KOPT-K1 (cell line): ENCODE results near the gene PFKM.
"Not testable (repeated sequence)": the region's sequence is repeated elsewhere in the genome, so short reads cannot be mapped to it uniquely, and the experiment has no call there.

Experiments
- H3K27ac ChIP-seq: fragments of 200-600 bp; sonication (generic); 2 replicates; pipeline ENCODE4 v1.5.1; 2016; ENCODE audit warnings: antibody characterized with exemption, mild to moderate bottlenecking, low read depth, low read length; ENCODE audit not compliant: poor library complexity, severe bottlenecking
- H3K36me3 ChIP-seq: fragments of 200-600 bp; sonication (generic); 2 replicates; pipeline ENCODE4 v1.5.1; 2017; ENCODE audit warnings: antibody characterized with exemption, mild to moderate bottlenecking, low read length, moderate library complexity; ENCODE audit not compliant: insufficient read depth
- H3K9me3 ChIP-seq: fragments of 200-600 bp; sonication (generic); 2 replicates; pipeline ENCODE4 v1.5.1; 2017; ENCODE audit warnings: antibody characterized with exemption, low read length, mild to moderate bottlenecking; ENCODE audit not compliant: insufficient read depth, poor library complexity, severe bottlenecking

Gene PFKM

DNA sequence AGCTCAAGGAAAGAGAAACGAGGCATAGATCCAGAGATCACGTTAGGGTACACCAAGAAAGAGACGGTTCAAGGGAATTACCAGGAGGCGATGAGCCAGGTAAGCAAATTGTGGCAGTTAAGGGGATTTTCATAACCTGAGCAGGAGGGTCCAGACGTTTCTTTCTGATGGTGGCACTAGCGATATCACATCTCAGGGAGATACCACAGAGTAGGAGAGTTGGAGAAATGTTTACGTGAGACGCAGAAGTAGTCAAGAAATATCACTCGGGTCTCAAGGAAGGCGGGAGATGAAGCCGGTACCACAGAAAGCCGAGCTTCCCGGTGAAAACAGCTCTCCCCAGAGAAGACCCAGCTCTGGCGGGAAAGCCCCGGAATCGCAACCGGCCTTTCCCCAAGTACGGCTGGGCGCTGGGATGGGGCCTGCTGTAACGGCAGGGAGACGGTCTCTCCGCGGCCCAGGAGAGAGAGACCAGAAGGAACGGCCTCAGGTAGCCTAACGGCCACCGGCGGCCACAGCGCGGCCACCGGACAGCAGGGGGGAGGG lies 13.8 kb upstream of the PFKM start:
- Histone ChIP-seq H3K36me3 (peaks cover 6% of the 10 kb centered on the region), H3K9me3 (no peaks in the 10 kb centered on the region), H3K27ac (peak overlapping the region; percentile 92)

DNA sequence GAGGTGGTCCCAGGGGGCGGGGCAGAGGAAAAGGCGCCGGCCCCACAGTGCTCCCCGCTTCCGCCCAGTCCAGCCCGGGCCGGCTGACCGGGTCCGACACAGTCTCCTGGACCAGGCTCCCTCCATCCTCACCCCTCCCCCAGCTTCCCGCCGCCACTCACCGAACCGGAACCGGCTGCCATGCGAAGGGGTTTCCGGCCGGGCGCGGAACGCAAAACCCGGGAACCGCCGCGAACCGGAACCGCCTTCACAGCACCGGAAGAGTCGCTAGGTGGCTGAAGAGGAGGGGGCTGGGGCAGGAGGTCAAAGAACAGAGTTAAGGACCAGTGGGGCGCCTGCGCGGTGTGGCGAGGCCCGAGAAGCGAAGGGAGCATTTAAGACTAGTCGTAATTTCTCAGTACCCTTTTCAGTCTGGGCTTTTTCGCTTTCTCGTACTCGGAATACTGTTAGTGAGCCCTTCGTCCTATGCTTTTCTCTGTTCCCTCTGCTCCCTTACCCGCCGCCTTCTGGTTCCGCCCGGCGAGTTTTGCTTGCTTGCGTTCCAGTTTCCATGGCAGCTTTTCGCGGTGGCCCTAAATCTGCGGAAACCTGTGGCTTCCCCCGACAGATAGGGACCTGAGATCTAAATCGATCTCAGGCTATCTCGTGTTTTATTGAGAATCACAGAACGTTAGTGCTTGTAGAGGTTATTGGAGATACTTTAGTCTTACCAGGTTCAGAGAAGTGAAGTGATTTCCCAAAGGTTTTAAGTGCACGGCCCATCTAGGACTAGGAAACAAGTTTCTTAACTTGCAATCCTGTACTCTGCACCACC lies 13.1 kb upstream of the PFKM start, which contains the start of gene SENP1:
SENP1 (minus strand) TSS at position 213 of the 814 bp plus-strand sequence. CDS start 4,607 bp downstream, outside the sequence.
- H3K9me3 ChIP-seq: no peaks in the 10 kb centered on the region
- H3K36me3 ChIP-seq: no peaks in the 10 kb centered on the region
- peak within 1 kb of the TSS; percentile 92 for H3K27ac ChIP-seq

DNA sequence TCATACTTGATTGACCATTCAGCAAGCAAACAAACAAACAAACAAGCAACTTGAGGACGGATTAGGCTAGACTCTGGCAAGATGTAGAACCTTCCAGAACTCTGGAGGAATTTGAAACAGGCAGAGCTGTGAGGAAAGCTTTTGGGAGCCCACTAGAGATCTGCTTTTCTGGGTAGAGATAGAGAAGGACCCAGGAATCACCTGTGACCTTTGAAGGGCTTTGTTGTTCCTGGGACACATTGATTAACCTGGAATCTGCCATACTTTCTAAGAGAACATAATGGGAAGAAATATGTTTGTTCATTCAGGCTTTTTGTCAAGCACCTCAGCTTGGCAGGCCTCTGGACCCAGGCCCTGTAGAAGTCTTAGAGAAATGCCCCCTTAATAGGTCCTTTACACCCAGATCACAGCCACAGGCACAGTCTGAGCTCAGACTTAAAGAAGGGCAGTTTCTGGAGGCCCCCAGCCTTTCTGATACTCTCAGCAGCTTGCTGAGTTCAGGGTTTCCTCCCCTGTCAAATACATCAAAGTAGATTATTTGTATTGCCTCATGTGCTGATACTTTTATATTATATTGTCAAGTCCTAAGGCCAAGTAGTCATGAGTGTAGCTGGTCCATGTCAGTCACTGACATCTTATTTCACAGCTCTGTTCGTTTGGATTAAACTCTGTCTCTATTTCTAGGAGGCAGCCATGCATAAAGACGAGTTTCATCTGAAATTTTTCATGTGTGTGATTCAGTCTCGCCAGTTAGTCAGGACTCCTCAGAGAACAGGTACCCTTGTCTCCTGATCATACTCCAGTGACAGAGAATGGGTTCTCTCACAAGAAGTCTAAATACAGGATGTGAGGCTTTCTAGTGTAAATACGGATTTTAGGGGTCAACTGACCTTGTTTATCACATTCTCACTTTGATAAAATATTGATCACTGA lies 12.2 kb upstream of the PFKM start:
- Histone ChIP-seq H3K9me3 (no peaks in the 10 kb centered on the region), H3K36me3 (no peaks in the 10 kb centered on the region), H3K27ac (peak overlapping the region; percentile 92)

DNA sequence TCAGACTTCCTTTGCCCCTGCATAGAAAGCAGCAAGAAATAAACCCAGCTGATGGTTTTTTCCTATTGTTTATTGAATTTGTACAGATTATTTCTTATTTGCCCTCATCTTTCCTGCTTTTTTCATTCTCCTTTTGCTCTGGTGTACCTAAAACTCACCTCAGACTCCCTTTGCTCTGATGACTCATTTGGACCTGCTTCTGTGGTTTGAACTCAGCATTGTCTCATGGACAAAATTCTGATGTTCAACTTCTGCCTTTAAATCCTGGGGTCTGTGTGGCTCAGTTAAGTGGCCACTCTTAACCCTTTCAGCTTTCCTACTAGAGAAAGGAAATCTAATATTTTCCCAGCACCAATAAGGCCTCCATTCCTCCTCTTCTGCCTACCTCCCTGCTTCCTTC lies 9.7 kb upstream of the PFKM start:
- H3K9me3 ChIP-seq: no peaks in the 10 kb centered on the region
- H3K27ac ChIP-seq: no peak overlapping the region
- no peaks in the 10 kb centered on the region for H3K36me3 ChIP-seq

DNA sequence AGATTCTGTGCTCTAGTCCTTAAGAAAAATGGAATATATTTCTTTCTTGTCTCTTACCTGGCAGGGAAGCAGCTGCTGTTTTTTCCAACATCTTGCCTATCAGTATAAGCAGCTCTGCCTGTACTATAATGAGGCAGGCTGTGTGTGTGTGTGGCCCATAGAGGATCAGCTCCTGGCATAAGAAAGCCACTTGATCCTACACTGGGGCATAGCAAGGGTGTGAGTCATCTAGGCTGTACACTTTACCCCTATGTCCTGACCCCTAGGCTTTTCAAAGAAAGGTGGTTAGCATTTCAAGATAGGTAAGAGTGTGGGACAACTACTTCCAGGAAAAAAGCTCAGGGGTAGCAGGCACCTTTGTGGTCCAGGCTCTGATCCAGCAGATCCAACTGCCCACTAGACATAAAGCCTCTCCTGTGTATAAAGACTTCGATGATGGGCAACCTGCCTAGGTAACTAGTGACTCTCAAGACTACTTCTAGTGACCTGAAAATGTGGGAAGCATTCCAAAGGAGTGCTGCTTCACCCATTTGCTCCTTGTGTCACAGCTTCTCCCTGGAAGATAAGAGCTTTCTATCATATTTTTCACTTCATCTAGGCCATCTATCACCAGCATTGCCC lies 8.4 kb upstream of the PFKM start:
- no peak overlapping the region for H3K27ac ChIP-seq
- H3K9me3 ChIP-seq: no peaks in the 10 kb centered on the region
- H3K36me3 ChIP-seq: no peaks in the 10 kb centered on the region

DNA sequence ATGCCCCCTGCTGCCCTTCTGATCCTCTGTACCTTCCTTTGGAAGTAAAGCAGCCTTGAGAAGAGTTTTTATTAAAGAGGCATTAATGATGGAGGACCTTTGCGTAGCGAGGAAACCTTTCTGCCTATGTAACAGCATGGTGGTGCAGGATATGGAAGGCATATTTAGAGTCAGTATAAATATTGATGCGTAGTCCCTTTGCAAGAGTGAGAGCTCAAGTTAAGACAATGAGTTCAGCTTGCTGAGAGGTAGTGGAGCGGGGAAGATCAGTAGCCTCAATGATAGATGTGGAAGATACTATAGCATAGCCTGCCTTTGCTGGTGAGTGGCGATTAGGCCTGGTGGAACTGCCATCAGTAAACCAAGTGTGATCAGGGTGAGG lies 7.9 kb upstream of the PFKM start:
- not testable (repeated sequence) for H3K9me3 ChIP-seq, H3K36me3 ChIP-seq, H3K27ac ChIP-seq

DNA sequence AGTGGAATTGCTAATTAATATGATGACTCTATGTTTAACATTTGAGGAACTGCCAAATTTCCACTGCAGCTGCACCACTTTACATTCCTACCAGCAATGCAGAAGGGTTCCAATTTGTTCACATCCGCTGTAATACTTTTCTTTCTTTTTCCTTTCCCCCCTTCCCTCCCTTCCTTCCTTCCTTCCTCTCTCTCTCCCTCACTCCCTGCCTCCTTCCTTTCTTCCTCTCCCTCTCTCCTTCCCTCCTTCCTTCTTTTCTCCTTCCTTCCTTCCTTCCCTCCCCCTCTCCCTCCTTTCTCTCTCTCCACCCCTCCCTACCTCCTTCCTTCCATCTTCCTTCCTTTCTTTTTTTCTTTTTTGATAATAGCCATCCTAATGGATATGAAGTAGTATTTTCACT lies 3.2 kb upstream of the PFKM start:
- no peak overlapping the region for H3K27ac ChIP-seq
- H3K9me3 ChIP-seq: no peaks in the 10 kb centered on the region
- no peaks in the 10 kb centered on the region for H3K36me3 ChIP-seq

DNA sequence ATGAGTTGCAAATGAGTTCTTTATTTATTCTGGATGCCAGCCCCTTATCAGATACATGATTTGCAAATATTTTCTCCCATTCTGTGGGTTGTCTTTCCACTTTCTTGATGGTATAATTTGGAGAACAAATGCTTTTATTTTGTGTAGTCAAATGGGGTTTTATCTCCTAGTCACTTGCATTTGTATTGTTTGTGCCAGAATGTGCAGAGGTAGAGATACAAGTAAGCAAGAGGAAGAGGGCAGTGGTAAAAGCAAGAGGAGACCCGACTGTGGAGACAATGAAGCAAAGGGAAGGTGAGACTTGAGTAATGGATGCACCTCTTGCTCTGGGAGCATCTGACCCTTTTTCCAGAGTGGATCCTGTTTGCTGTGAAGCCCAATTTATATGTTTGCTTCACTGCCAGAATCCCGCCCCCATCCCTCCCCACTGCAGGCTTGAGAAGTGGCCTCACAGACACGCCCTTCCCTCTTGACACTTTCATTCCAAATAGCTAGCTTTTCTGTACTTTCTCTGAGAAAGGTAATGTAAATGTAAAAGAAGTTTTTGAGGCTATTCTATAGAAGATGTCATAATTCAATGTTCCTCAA lies 786 bp upstream of the PFKM start:
- no peaks in the 10 kb centered on the region for H3K9me3 ChIP-seq
- peak overlapping the region; percentile 39 for H3K27ac ChIP-seq
- H3K36me3 ChIP-seq: peaks cover 11% of the 10 kb centered on the region

DNA sequence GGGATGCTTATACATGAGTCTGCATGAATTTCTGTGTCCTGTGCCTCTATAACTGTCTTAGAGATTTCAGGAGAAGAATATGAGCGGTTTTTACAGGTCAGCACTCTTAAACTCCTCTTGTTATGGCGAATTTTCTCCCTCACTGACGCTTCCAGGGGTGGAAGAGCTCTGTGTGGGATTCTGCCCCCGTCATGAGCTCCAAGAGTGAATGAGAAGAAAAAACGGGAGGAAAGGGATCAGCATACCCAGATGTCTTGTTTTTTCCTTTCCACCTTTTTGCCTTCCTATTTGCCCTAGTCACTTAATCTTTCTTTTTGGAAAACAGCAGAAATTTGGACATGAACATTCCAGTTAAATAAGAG lies 651 bp downstream of the PFKM start:
- Histone ChIP-seq H3K27ac (peak overlapping the region; percentile 39), H3K9me3 (no peaks in the 10 kb centered on the region), H3K36me3 (peaks cover 24% of the 10 kb centered on the region)

DNA sequence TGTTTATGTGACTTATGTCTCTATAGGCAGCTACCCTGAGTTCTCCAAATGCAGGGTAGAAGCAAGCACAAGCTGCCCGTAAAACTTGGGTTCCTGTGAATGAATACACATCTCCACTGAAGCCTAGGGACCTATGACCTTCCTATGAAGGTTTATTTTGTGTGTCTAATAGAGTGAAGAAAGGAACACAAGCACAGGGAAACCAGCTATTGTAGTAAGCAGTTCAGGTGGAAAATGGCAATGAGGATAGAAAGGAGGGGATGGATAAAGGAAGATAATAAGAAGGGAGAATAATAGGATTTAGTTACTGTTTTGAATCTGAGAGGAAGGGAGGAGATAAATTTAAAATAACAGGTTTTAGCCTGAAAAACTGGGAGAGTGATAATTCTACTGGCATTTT lies 2.4 kb downstream of the PFKM start:
- no peak overlapping the region for H3K27ac ChIP-seq
- H3K9me3 ChIP-seq: no peaks in the 10 kb centered on the region
- H3K36me3 ChIP-seq: peaks cover 35% of the 10 kb centered on the region

DNA sequence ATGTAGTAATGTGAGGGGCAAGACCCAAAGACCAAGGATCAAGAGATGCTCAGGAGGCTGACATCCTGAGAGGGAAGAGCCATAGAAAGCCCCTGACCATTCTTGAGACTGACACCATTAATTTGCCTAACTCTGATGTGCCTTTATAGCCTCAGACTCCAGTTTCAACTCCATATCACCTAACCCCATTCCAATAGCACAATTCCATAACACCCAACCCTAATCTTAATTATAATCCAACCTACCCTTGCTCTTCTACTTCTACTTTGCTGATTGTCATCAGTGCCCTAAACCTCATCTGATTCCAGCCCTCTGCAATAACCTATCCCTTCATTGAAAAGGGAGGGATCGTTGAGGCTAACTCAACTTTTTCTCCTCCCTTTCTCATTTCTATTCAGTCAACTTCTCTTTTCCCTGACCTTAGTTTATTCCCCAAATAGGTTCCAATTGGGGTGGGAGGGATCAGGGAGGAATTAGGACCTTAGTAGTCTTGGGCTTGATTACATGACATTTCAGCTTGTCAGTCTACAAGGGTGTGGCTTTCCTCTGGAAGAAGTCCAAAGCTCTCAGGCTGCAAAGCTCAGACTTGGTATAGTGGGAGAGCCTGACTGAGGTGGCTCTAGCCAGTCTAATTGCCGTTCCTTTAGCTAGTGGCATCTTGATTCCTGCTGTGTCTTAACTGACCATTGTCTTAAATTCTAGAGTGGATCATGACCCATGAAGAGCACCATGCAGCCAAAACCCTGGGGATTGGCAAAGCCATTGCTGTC lies 3.1 kb downstream of the PFKM start:
- H3K27ac ChIP-seq: no peak overlapping the region
- no peaks in the 10 kb centered on the region for H3K9me3 ChIP-seq
- H3K36me3 ChIP-seq: peaks cover 43% of the 10 kb centered on the region

DNA sequence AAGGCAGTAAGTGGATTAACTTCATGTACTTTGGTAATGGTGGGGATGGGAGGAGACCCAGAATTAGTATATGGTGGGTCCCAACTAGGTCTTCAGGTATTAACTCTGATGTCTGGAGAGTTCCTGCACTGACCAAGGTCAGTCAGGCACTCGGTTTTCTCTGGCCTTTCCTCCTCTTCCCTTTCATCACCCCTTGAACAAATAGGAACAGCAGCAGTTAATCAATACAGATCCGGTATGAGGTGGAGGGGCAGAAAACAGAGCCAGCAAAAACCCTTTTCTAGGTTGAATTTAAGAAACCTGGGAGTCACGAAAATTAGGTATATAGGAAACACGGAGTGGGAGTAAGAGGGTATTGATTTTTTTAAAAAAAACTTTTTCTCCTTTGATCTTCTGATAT lies 4.0 kb downstream of the PFKM start:
- Histone ChIP-seq H3K27ac (no peak overlapping the region), H3K9me3 (no peaks in the 10 kb centered on the region), H3K36me3 (peaks cover 47% of the 10 kb centered on the region)

DNA sequence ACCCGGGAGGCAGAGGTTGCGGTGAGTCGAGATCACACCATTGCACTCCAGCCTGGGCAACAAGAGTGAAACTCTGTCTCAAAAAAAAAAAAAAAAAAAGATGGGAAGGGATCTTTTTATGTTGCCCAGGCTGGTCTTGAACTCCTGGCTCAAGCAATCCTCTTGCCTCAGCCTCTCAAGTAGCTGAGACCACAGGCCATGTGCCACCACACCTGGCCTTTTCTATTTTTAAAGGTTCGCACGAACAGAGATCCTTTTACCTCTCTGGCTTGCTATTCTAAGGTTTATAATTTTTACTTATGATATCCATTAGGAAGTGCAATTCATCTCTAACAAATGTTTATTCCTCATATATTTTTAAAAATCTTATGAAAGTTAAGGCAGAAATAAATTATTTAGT lies 6.4 kb downstream of the PFKM start:
- H3K36me3 ChIP-seq: peaks cover 70% of the 10 kb centered on the region
- not testable (repeated sequence) for H3K9me3 ChIP-seq, H3K27ac ChIP-seq

DNA sequence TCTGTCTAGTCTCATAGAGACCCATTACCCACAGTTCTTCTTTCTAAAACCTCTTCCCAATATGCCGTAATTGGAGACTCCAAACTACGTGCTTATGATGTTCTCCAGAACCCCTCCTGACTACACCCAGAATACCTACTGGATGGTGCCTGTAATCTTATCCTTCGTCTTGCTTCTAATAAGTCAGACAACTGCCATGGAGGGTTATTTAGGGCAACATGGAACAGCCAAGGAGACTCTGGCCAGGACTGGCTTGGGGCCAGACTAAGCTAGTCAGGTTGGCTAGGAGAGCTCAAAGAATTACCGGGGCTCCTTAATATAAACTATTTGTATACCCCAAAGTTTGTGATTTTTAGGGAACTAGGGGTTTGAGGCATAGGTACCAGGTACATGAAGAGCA lies 6.8 kb downstream of the PFKM start:
- Histone ChIP-seq H3K36me3 (peaks cover 74% of the 10 kb centered on the region), H3K9me3 (no peaks in the 10 kb centered on the region), H3K27ac (no peak overlapping the region)
